GM12878 (cell line): ENCODE measurements around the gene MAGEB17. TPM values are rescaled to one million over a fixed set of nuclear protein-coding genes. Genes with fewer than 3 reads are reported as not detected.

Experiments
- ATAC-seq: fragments of 200-7000 bp; cut with Tn5 transposase; 3 replicates; pipeline ENCODE4 v1.9.1; 2020; ENCODE audit warnings: mild to moderate bottlenecking, moderate library complexity
- BruUV-seq: library from RNA; stranded (reverse); fragments of 400-500 nt; replicated peaks from 2 replicates; lab custom pipeline; 2021; lab: Mats Ljungman, UMichigan
- CTCF ChIA-PET: fragments of 300-600 bp; sonication (Branson Sonifier 250); formaldehyde crosslinking; extraction: SDS; loops from one replicate; lab custom pipeline; 2021; ENCODE audit warnings: inconsistent platforms; lab: Yijun Ruan, JAX
- POLR2A ChIA-PET: fragments of 350-600 bp; formaldehyde crosslinking; extraction: SDS; loops from one replicate; lab custom pipeline; 2021; ENCODE audit warnings: inconsistent platforms; lab: Charles Lee
- RAD21 ChIA-PET: fragments of 300-600 bp; sonication (Branson Sonifier 250); formaldehyde crosslinking; loops from one replicate; lab custom pipeline; 2023; ENCODE audit warnings: antibody characterized with exemption; ENCODE audit not compliant: unreplicated experiment; lab: Charles Lee
- SMC1A ChIA-PET: fragments of 300-600 bp; sonication (Branson Sonifier 250); formaldehyde crosslinking; loops from one replicate; lab custom pipeline; 2023; ENCODE audit not compliant: unreplicated experiment, uncharacterized antibody; lab: Charles Lee
- DNase-seq: peaks from one replicate; pipeline ENCODE4 v3.0.0-alpha.2; 2011; ENCODE audit warnings: low read depth, low spot score
- FAIRE-seq: peaks from 3 replicates; lab custom pipeline; 2011; peaks lifted over from hg19 to GRCh38; lab: Jason Lieb, UNC
- H2AFZ ChIP-seq: 2 replicates; pipeline ENCODE4 v1.6.0; 2011; ENCODE audit warnings: low read depth, low read length, control low read depth; ENCODE audit not compliant: control insufficient read depth
- H3K27ac ChIP-seq: 2 replicates; pipeline ENCODE4 v1.5.1; 2011; ENCODE audit warnings: control low read depth; ENCODE audit not compliant: control insufficient read depth, insufficient read depth
- H3K27me3 ChIP-seq, 2 experiments: replicated peaks in 1 of 2; 2 replicates each; pipeline versions ENCODE4 v1.6.0 to v1.6.1; 2011; ENCODE audit warnings: low read length in 1 of 2; ENCODE audit not compliant: control insufficient read depth in 2 of 2, insufficient read depth in 2 of 2
- H3K36me3 ChIP-seq, 2 experiments: 2 replicates each; pipeline ENCODE4 v1.5.1; 2011; ENCODE audit warnings: low read length in 1 of 2; ENCODE audit not compliant: control insufficient read depth in 2 of 2, insufficient read depth in 2 of 2
- H3K4me1 ChIP-seq: 2 replicates; pipeline ENCODE4 v1.6.1; 2011; ENCODE audit warnings: mild to moderate bottlenecking, low read length, moderate library complexity, mixed read lengths; ENCODE audit not compliant: control insufficient read depth, insufficient read depth
- H3K4me2 ChIP-seq: 2 replicates; pipeline ENCODE4 v1.6.0; 2011; ENCODE audit warnings: control low read depth; ENCODE audit not compliant: control insufficient read depth, insufficient read depth
- H3K4me3 ChIP-seq: fragments of 200-600 bp; sonication (generic); 2 replicates; pipeline ENCODE4 v1.5.1; 2016
- H3K79me2 ChIP-seq: 2 replicates; pipeline ENCODE4 v1.6.0; 2011; ENCODE audit warnings: low read length; ENCODE audit not compliant: control insufficient read depth, insufficient read depth
- H3K9ac ChIP-seq: 2 replicates; pipeline ENCODE4 v1.8.0; 2011; ENCODE audit warnings: low read length, control low read depth, mixed read lengths; ENCODE audit not compliant: control insufficient read depth, insufficient read depth
- H3K9me3 ChIP-seq: replicated peaks from 3 replicates; pipeline ENCODE4 v1.5.1; 2011; ENCODE audit warnings: mild to moderate bottlenecking, low read length; ENCODE audit not compliant: control insufficient read depth, insufficient read depth
- H4K20me1 ChIP-seq: 2 replicates; pipeline ENCODE4 v1.6.0; 2011; ENCODE audit not compliant: control insufficient read depth, insufficient read depth
- ATF3 ChIP-seq: IDR thresholded peaks from 2 replicates; pipeline ENCODE4 v1.6.1; 2011; ENCODE audit warnings: low read depth, mild to moderate bottlenecking, low read length, moderate library complexity, borderline replicate concordance; ENCODE audit errors: extremely low read depth
- BCLAF1 ChIP-seq: fragments of 450-650 bp; IDR thresholded peaks from 2 replicates; pipeline ENCODE4 v1.6.1; 2017; ENCODE audit warnings: antibody characterized with exemption, mild to moderate bottlenecking, moderate library complexity
- CREM ChIP-seq: IDR thresholded peaks from 2 replicates; pipeline ENCODE4 v1.6.1; 2014; ENCODE audit warnings: antibody characterized with exemption, low read depth
- IKZF2 ChIP-seq, 2 experiments: fragments of 450-650 bp; IDR thresholded peaks; 2 replicates each; pipeline ENCODE4 v1.6.1; 2017; ENCODE audit warnings: mild to moderate bottlenecking in 2 of 2, moderate library complexity in 2 of 2
- JUND ChIP-seq: IDR thresholded peaks from 2 replicates; pipeline ENCODE4 v1.6.1; 2012; ENCODE audit warnings: low read depth, mild to moderate bottlenecking, low read length, improper control_type of control experiment, moderate library complexity
- NKRF ChIP-seq: fragments of 450-650 bp; conservative IDR thresholded peaks from 2 replicates; pipeline ENCODE4 v1.6.1; 2017; ENCODE audit warnings: mild to moderate bottlenecking, moderate library complexity
- PAX8 ChIP-seq: fragments of 450-650 bp; IDR thresholded peaks from 2 replicates; pipeline ENCODE4 v1.6.1; 2017; ENCODE audit warnings: mild to moderate bottlenecking, moderate library complexity
- SKIL ChIP-seq: fragments of 450-650 bp; IDR thresholded peaks from 2 replicates; pipeline ENCODE4 v1.6.1; 2017; ENCODE audit warnings: mild to moderate bottlenecking, low read depth, inconsistent platforms; ENCODE audit not compliant: poor library complexity, severe bottlenecking
- TCF7 ChIP-seq: IDR thresholded peaks from 2 replicates; pipeline ENCODE4 v1.6.1; 2014; ENCODE audit warnings: antibody characterized with exemption, borderline replicate concordance
- YBX1 ChIP-seq: fragments of 450-650 bp; IDR thresholded peaks from 2 replicates; pipeline ENCODE4 v1.6.1; 2016; ENCODE audit warnings: antibody characterized with exemption
- WGBS: methylation state at CpG from one replicate; pipeline ENCODE4 v1.1.6; 2016; ENCODE audit warnings: low lambda C conversion rate; ENCODE audit not compliant: insufficient replicate concordance, insufficient coverage; ENCODE audit errors: missing lambda C conversion rate; 5-methylcytosine and 5-hydroxymethylcytosine counted together
- in situ Hi-C: fragments of 300-500 bp; cut with MboI; formaldehyde crosslinking; loops from 9 replicates; pipeline ENCODE4 v1.14.3; 2018; ENCODE audit warnings: mixed read lengths
- intact Hi-C: fragments of 100-400 bp; cut with micrococcal nuclease; formaldehyde crosslinking; loops from one replicate; pipeline ENCODE4 v1.14.2; 2022; ENCODE audit not compliant: unreplicated experiment
- polyA plus RNA-seq, 11 experiments: library from polyadenylated mRNA; depleted of rRNA in 4 of 11; unstranded in 6 of 11; stranded (reverse) in 5 of 11; fragments of >200 nt; fragmentation: Nextera tagmentation in 4 of 11; fragmentation: Illumina TruSeq in 1 of 11; extraction: Ambion mirVana in 4 of 11; extraction: Trizol in 1 of 11; gene quantifications; 1 replicate in 1 of 11; 2 replicates in 10 of 11; pipeline versions ENCODE4 v1.2.1 to v1.2.3, GENCODE V29; 2011 to 2016; ENCODE audit warnings: inconsistent platforms in 2 of 11, missing spikeins in 2 of 11, low read depth in 1 of 11
- total RNA-seq, 4 experiments: library from RNA; depleted of rRNA in 3 of 4; stranded (reverse); fragments of >200 nt in 3 of 4; fragmentation: Illumina TruSeq in 1 of 4; extraction: Trizol in 1 of 4; gene quantifications; 2 replicates each; pipeline versions ENCODE4 v1.2.1 to v1.2.3, GENCODE V29; 2013 to 2021

The MAGEB17 gene
- total and polyA plus RNA-seq, 10 of the 15 experiments (the other 5 are each of a cell fraction or from before 2014, with no cell fraction given) = 0.05 to 0.21 TPM; not detected in 8

- intact Hi-C loops = loop anchor here (5.0 to 10.0 kb wide), 4 partner anchors 73 to 393 kb away; partner anchors contain the start of gene AP1S2
These were observed 42.8 kb downstream of the MAGEB17 start for GRCh38 chrX:16210061-16210460.

More at GRCh38 chrX:16210061-16210460, 42.8 kb downstream of the MAGEB17 start:
- Histone ChIP-seq H3K36me3 (no peaks in the 10 kb centered on the region), H3K27me3 (no peaks in the 10 kb centered on the region), H3K27ac (no peak overlapping the region), H3K4me3 (no peak overlapping the region), H3K9me3 (no peaks in the 10 kb centered on the region), H3K4me2 (no peak overlapping the region), H3K9ac (no peak overlapping the region), H3K79me2 (no peaks in the 10 kb centered on the region), H2AFZ (no peak overlapping the region), H4K20me1 (no peaks in the 10 kb centered on the region), H3K4me1 (no peaks in the 10 kb centered on the region)
- FAIRE-seq = no peak
- RAD21 ChIA-PET = interaction anchor here (1.1 to 3.2 kb wide), 2 partner anchors 87 to 280 kb away, joined by 3 to 17 read pairs; no protein-coding TSS in a partner anchor
- CTCF ChIA-PET = interaction anchor here (1.3 to 2.6 kb wide), 3 partner anchors 23 to 360 kb away, joined by 4 to 18 read pairs (median 9); no protein-coding TSS in a partner anchor
- ATAC-seq = no peak
- POLR2A ChIA-PET = no interaction called here
- TF ChIP-seq SKIL = no peak
- TF ChIP-seq YBX1 = no peak
- no peak for TF ChIP-seq PAX8
- no peak for TF ChIP-seq IKZF2 (IDR thresholded peaks at IDR 0.05)
- no peak for TF ChIP-seq TCF7
- TF ChIP-seq ATF3 = no peak
- no peak for TF ChIP-seq BCLAF1
- no peak for TF ChIP-seq JUND
- no peak for TF ChIP-seq NKRF
- no peak for TF ChIP-seq CREM
- 37% methylated on average over 3 of the region's 3 CpGs for WGBS
- SMC1A ChIA-PET = interaction anchor here (0.9 to 2.3 kb wide), 3 partner anchors 75 to 279 kb away, joined by 3 to 14 read pairs (median 3); partner anchors contain the start of gene GRPR
- DNase-seq = no peak
- BruUV-seq = no TSS peak
- in situ Hi-C loops = no loop called here
